GM10266 (cell line): ENCODE measurements around the gene STAM.

Experiments used
- DNase-seq: peaks from one replicate; pipeline ENCODE4 v3.0.0; 2012; ENCODE audit errors: extremely low spot score
- TF ChIP-seq, protein P1 (sequence below): IDR thresholded peaks from 2 replicates; pipeline ENCODE4 v1.5.1; 2012; ENCODE audit warnings: mild to moderate bottlenecking, low read depth; ENCODE audit not compliant: control insufficient read depth, insufficient read depth; ENCODE audit errors: missing control alignments

Gene STAM

DNA sequence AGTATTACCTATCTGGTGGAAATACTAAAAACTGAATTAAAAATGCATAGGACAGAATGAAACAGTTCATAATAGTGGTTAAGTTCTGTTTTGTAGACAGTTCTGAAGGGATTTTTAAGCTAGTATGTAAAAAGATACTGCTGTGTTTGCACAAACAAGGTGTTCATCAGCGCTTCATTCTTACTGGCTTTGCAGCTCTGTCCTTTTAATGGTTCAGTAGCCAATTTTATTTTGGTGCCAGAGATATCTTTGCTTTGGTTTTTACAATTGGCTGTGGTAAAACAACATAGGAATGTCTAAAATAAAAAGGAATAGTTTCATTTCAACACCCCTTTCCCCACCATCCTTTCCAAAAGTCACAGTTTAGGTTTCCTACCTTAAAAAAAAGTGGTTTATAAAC, 33.0 kb downstream of the STAM start:
- TF ChIP-seq, protein P1, sequence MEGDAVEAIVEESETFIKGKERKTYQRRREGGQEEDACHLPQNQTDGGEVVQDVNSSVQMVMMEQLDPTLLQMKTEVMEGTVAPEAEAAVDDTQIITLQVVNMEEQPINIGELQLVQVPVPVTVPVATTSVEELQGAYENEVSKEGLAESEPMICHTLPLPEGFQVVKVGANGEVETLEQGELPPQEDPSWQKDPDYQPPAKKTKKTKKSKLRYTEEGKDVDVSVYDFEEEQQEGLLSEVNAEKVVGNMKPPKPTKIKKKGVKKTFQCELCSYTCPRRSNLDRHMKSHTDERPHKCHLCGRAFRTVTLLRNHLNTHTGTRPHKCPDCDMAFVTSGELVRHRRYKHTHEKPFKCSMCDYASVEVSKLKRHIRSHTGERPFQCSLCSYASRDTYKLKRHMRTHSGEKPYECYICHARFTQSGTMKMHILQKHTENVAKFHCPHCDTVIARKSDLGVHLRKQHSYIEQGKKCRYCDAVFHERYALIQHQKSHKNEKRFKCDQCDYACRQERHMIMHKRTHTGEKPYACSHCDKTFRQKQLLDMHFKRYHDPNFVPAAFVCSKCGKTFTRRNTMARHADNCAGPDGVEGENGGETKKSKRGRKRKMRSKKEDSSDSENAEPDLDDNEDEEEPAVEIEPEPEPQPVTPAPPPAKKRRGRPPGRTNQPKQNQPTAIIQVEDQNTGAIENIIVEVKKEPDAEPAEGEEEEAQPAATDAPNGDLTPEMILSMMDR = no peak
- DNase-seq = no peak

GRCh38 chr10:17682236-17682946, 38.4 kb downstream of the STAM start:
- TF ChIP-seq, protein P1 = no peak
- DNase-seq = no peak

- no peak for DNase-seq
- TF ChIP-seq, protein P1 = no peak
Measured at GRCh38 chr10:17683541-17683940, 39.6 kb downstream of the STAM start.

GRCh38 chr10:17684537-17684936, 40.6 kb downstream of the STAM start:
- TF ChIP-seq, protein P1 = no peak
- DNase-seq = peak; percentile 22

DNA sequence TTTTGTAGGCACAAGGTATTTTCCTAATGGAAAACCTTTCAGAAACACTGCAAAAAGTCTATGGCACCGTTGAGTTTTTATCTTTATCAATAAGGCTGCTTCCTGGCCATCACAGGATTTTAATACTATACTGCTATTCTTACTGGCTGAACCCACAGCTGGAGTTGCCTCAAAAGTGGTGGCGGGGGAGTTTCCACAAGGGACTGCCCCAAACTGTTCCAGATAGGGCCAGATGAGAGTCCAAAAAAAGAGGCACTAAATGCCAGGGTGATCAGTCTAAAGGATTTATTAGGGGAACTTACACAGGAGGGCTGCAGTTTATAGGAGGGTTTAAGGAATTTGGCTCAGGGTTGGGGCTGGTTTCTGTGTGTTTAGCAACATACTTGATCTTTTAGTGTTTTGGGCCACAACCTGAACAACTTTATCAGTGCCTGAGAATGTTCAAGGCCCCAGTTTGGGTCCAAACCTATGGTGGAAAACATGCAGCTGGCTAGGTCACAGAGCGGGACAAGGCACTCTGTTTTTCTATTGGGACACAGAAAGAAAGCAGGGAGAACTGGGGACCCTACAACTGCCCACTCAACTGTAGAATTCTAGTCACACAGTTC, 41.4 kb downstream of the STAM start:
- TF ChIP-seq, protein P1 = no peak
- peak; percentile 13 for DNase-seq

- DNase-seq = no peak
Measured at GRCh38 chr10:17687117-17687831, 43.3 kb downstream of the STAM start.

More at GRCh38 chr10:17687117-17687831, 43.3 kb downstream of the STAM start:
- TF ChIP-seq, protein P1 = no peak
